Measurements from ENCODE around the gene ZNF445. TPM values are rescaled to one million over a fixed set of nuclear protein-coding genes. Genes with fewer than 3 reads are reported as not detected.

Gene ZNF445
- total RNA-seq, 1 donor, result 9.8 TPM

GRCh38 chr3:44444896-44445691, 32.4 kb downstream of the ZNF445 start:
- Histone ChIP-seq H3K4me2 (ENCODE audit: insufficient read depth, low read length) (no peak overlapping the region), H2AFZ (ENCODE audit: low read length) (no peak overlapping the region), H4K20me1 (ENCODE audit: insufficient read depth, low read length) (no peaks in the 10 kb centered on the region), H3K27ac (ENCODE audit: low read depth, low read length) (no peak overlapping the region), H3K79me2 (ENCODE audit: insufficient read depth, low read length) (no peaks in the 10 kb centered on the region), H3K36me3 (ENCODE audit: insufficient read depth, low read length) (peaks cover 60% of the 10 kb centered on the region), H3K9me3 (ENCODE audit: low read depth, low read length) (peaks cover 33% of the 10 kb centered on the region), H3K4me3 (ENCODE audit: insufficient read depth, low read length) (no peak overlapping the region), H3K27me3 (ENCODE audit: insufficient read depth, low read length) (no peaks in the 10 kb centered on the region), H3K4me1 (ENCODE audit: insufficient read depth, low read length) (peaks cover 10% of the 10 kb centered on the region)
- no peak for TF ChIP-seq CTCF (IDR thresholded peaks at IDR 0.05; ENCODE audit: extremely low read depth, low read depth, low read length)
- no peak for DNase-seq (ENCODE audit: insufficient read length, low spot score, missing footprints)

GRCh38 chr3:44444437-44444836, 33.0 kb downstream of the ZNF445 start:
- no peaks in the 10 kb centered on the region for H3K79me2 ChIP-seq (ENCODE audit: insufficient read depth, low read length)
- H3K27ac ChIP-seq (ENCODE audit: low read depth, low read length), result no peak overlapping the region
- H4K20me1 ChIP-seq (ENCODE audit: insufficient read depth, low read length), result no peaks in the 10 kb centered on the region
- no peak overlapping the region for H3K4me3 ChIP-seq (ENCODE audit: insufficient read depth, low read length)
- H3K4me1 ChIP-seq (ENCODE audit: insufficient read depth, low read length), result peaks cover 17% of the 10 kb centered on the region
- peaks cover 54% of the 10 kb centered on the region for H3K36me3 ChIP-seq (ENCODE audit: insufficient read depth, low read length)
- H2AFZ ChIP-seq (ENCODE audit: low read length), result no peak overlapping the region
- no peak overlapping the region for H3K4me2 ChIP-seq (ENCODE audit: insufficient read depth, low read length)
- no peak for TF ChIP-seq CTCF (IDR thresholded peaks at IDR 0.05; ENCODE audit: extremely low read depth, low read depth, low read length)
- no peak for DNase-seq (ENCODE audit: insufficient read length, low spot score, missing footprints)
- no peaks in the 10 kb centered on the region for H3K27me3 ChIP-seq (ENCODE audit: insufficient read depth, low read length)
- peaks cover 31% of the 10 kb centered on the region for H3K9me3 ChIP-seq (ENCODE audit: low read depth, low read length)

- H3K4me2 ChIP-seq (ENCODE audit: insufficient read depth, low read length), result no peak overlapping the region
- H3K4me1 ChIP-seq (ENCODE audit: insufficient read depth, low read length), result peaks cover 20% of the 10 kb centered on the region
- H3K9me3 ChIP-seq (ENCODE audit: low read depth, low read length), result peaks cover 20% of the 10 kb centered on the region
- H3K27ac ChIP-seq (ENCODE audit: low read depth, low read length), result no peak overlapping the region
- H3K36me3 ChIP-seq (ENCODE audit: insufficient read depth, low read length), result peaks cover 37% of the 10 kb centered on the region
- H3K79me2 ChIP-seq (ENCODE audit: insufficient read depth, low read length), result no peaks in the 10 kb centered on the region
- H3K4me3 ChIP-seq (ENCODE audit: insufficient read depth, low read length), result no peak overlapping the region
- no peak for TF ChIP-seq CTCF (IDR thresholded peaks at IDR 0.05; ENCODE audit: extremely low read depth, low read depth, low read length)
- H2AFZ ChIP-seq (ENCODE audit: low read length), result no peak overlapping the region
- no peak for DNase-seq (ENCODE audit: insufficient read length, low spot score, missing footprints)
- H4K20me1 ChIP-seq (ENCODE audit: insufficient read depth, low read length), result no peaks in the 10 kb centered on the region
- no peaks in the 10 kb centered on the region for H3K27me3 ChIP-seq (ENCODE audit: insufficient read depth, low read length)
Observed at GRCh38 chr3:44442596-44443309, 34.7 kb downstream of the ZNF445 start.
